ENCODE data around the gene PAK1.

The PAK1 gene

GRCh38 chr11:77361184-77361583 is 112.7 kb downstream of the PAK1 start:
- peak; percentile 85 for DNase-seq

GRCh38 chr11:77359481-77359880 is 114.4 kb downstream of the PAK1 start:
- no peak for DNase-seq

GRCh38 chr11:77353131-77353530 is 120.8 kb downstream of the PAK1 start:
- DNase-seq, result no peak

- DNase-seq, result no peak
Observed at GRCh38 chr11:77351281-77351886, 122.5 kb downstream of the PAK1 start.

GRCh38 chr11:77347948-77348347 is 125.9 kb downstream of the PAK1 start:
- DNase-seq, result no peak

GRCh38 chr11:77346906-77347603 is 126.8 kb downstream of the PAK1 start:
- peak; percentile 97 for DNase-seq

- DNase-seq, result peak; percentile 90
Observed at GRCh38 chr11:77345621-77346020, 128.3 kb downstream of the PAK1 start.

GRCh38 chr11:77340501-77340900 is 133.4 kb downstream of the PAK1 start:
- no peak for DNase-seq

GRCh38 chr11:77332259-77332658 is 141.6 kb downstream of the PAK1 start:
- no peak for DNase-seq

GRCh38 chr11:77325159-77325558 is 148.7 kb downstream of the PAK1 start:
- DNase-seq, result no peak

GRCh38 chr11:77324508-77324907 is 149.4 kb downstream of the PAK1 start:
- DNase-seq, result no peak

GRCh38 chr11:77322926-77323590 is 150.8 kb downstream of the PAK1 start:
- DNase-seq, result peak; percentile 50

- DNase-seq, result peak; percentile 75
Observed at GRCh38 chr11:77322506-77322905, 151.4 kb downstream of the PAK1 start.

- no peak for DNase-seq
Observed at GRCh38 chr11:77320351-77320750, 153.5 kb downstream of the PAK1 start.

- DNase-seq, result no peak
Observed at GRCh38 chr11:77318600-77318999, 155.3 kb downstream of the PAK1 start.

GRCh38 chr11:77316733-77317342 is 157.1 kb downstream of the PAK1 start:
- DNase-seq, result no peak

GRCh38 chr11:77312107-77312506 is 161.8 kb downstream of the PAK1 start:
- no peak for DNase-seq

- DNase-seq, result no peak
Observed at GRCh38 chr11:77311701-77312100, 162.2 kb downstream of the PAK1 start.

- DNase-seq, result no peak
Observed at GRCh38 chr11:77310721-77311120, 163.2 kb downstream of the PAK1 start.

GRCh38 chr11:77309401-77310085 is 164.4 kb downstream of the PAK1 start:
- DNase-seq, result no peak

- no peak for DNase-seq
Observed at GRCh38 chr11:77308838-77309237, 165.1 kb downstream of the PAK1 start.

GRCh38 chr11:77303328-77303727 is 170.6 kb downstream of the PAK1 start:
- DNase-seq, result no peak

GRCh38 chr11:77302752-77303151 is 171.1 kb downstream of the PAK1 start:
- no peak for DNase-seq
